PFSK-1 (cell line): ENCODE results near the gene ECHDC1.

ENCODE experiments used
- FOXP2 ChIP-seq: optimal IDR thresholded peaks from 2 replicates; pipeline ENCODE3; 2011; ENCODE audit warnings: borderline replicate concordance, control low read depth, inconsistent platforms; ENCODE audit not compliant: insufficient read depth; ENCODE audit errors: extremely low read length, extremely low read depth
- POLR2AphosphoS5 ChIP-seq: IDR thresholded peaks from 2 replicates; pipeline ENCODE4 v1.6.1; 2012; ENCODE audit warnings: low read depth, mild to moderate bottlenecking, control low read depth, low read length, moderate library complexity
- SIN3A ChIP-seq: IDR thresholded peaks from 2 replicates; pipeline ENCODE4 v1.6.1; 2012; ENCODE audit warnings: mild to moderate bottlenecking, low read length, moderate library complexity, borderline replicate concordance; ENCODE audit not compliant: insufficient read depth
- TAF1 ChIP-seq: IDR thresholded peaks from 2 replicates; pipeline ENCODE4 v1.6.1; 2012; ENCODE audit warnings: low read length, control low read depth, borderline replicate concordance; ENCODE audit not compliant: insufficient read depth
- TF ChIP-seq, protein P1 (sequence below), 2 experiments: IDR thresholded peaks; 2 replicates each; pipeline versions ENCODE4 v1.6.1 to v1.8.0; 2011 to 2012; ENCODE audit warnings: low read depth in 2 of 2, low read length in 2 of 2, control low read depth in 1 of 2, inconsistent platforms in 1 of 2, mild to moderate bottlenecking in 1 of 2, moderate library complexity in 1 of 2; ENCODE audit not compliant: insufficient read depth in 1 of 2

DNA sequence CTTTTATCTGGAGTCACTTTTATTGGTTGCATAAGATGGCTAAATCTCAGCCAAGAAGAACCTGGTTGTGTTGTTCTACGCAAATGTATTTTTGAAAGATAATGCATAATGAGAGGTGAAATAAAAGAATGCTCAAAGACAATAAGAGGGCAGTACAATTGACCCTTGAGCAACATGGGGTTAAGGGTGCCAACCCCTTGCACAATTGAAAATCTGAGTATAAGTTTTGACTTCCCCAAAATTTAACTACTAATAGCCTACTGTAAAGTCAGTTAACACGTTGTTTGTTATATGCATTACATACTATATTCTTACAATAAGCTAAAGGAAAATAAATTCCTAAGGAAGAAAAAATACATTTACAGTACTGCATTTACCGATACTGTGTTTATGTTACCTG lies 70.8 kb downstream of the ECHDC1 start:
- TF ChIP-seq POLR2AphosphoS5 (no peak), TAF1 (no peak), FOXP2 (no peak), SIN3A (no peak)
- TF ChIP-seq, protein P1, sequence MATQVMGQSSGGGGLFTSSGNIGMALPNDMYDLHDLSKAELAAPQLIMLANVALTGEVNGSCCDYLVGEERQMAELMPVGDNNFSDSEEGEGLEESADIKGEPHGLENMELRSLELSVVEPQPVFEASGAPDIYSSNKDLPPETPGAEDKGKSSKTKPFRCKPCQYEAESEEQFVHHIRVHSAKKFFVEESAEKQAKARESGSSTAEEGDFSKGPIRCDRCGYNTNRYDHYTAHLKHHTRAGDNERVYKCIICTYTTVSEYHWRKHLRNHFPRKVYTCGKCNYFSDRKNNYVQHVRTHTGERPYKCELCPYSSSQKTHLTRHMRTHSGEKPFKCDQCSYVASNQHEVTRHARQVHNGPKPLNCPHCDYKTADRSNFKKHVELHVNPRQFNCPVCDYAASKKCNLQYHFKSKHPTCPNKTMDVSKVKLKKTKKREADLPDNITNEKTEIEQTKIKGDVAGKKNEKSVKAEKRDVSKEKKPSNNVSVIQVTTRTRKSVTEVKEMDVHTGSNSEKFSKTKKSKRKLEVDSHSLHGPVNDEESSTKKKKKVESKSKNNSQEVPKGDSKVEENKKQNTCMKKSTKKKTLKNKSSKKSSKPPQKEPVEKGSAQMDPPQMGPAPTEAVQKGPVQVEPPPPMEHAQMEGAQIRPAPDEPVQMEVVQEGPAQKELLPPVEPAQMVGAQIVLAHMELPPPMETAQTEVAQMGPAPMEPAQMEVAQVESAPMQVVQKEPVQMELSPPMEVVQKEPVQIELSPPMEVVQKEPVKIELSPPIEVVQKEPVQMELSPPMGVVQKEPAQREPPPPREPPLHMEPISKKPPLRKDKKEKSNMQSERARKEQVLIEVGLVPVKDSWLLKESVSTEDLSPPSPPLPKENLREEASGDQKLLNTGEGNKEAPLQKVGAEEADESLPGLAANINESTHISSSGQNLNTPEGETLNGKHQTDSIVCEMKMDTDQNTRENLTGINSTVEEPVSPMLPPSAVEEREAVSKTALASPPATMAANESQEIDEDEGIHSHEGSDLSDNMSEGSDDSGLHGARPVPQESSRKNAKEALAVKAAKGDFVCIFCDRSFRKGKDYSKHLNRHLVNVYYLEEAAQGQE (IDR thresholded peaks at IDR 0.05; ENCODE audit: insufficient read depth in 1 of 2, low read depth in 2 of 2, low read length in 2 of 2) = no peak
